DOHH2 (cell line): ENCODE measurements around the gene SOX10.

Experiments
- H3F3A ChIP-seq: fragments of 200-600 bp; sonication (generic), shearing (Covaris generic); 2 replicates; pipeline ENCODE4 v1.6.0; 2016; ENCODE audit warnings: antibody characterized with exemption, mild to moderate bottlenecking; ENCODE audit not compliant: control insufficient read depth, insufficient read depth
- H3K27ac ChIP-seq: fragments of 200-600 bp; sonication (generic); 2 replicates; pipeline ENCODE4 v1.5.1; 2014; ENCODE audit warnings: low read depth, mild to moderate bottlenecking, low read length, moderate library complexity
- H3K27me3 ChIP-seq: fragments of 200-600 bp; sonication (generic); 2 replicates; pipeline ENCODE4 v1.6.1; 2014; ENCODE audit warnings: mild to moderate bottlenecking, low read length, mixed read lengths; ENCODE audit not compliant: control insufficient read depth
- H3K36me3 ChIP-seq: fragments of 200-600 bp; sonication (generic); 2 replicates; pipeline ENCODE4 v1.6.1; 2014; ENCODE audit warnings: mild to moderate bottlenecking, low read length, moderate library complexity, mixed read lengths; ENCODE audit not compliant: control insufficient read depth
- H3K4me1 ChIP-seq: fragments of 200-600 bp; sonication (generic); 2 replicates; pipeline ENCODE4 v1.6.1; 2014; ENCODE audit warnings: mild to moderate bottlenecking, low read length, mixed read lengths; ENCODE audit not compliant: control insufficient read depth
- H3K4me2 ChIP-seq: fragments of 200-600 bp; sonication (generic); 2 replicates; pipeline ENCODE4 v1.6.0; 2014; ENCODE audit warnings: mild to moderate bottlenecking, low read length, moderate library complexity
- H3K4me3 ChIP-seq: fragments of 200-600 bp; sonication (generic); 2 replicates; pipeline ENCODE4 v1.5.1; 2014; ENCODE audit warnings: mild to moderate bottlenecking, low read length, mixed read lengths
- H3K79me2 ChIP-seq: fragments of 200-600 bp; sonication (generic); 2 replicates; pipeline ENCODE4 v1.6.1; 2014; ENCODE audit warnings: mild to moderate bottlenecking, low read length, mixed read lengths; ENCODE audit not compliant: control insufficient read depth
- H3K9me2 ChIP-seq: fragments of 200-600 bp; sonication (generic); replicated peaks from 2 replicates; pipeline ENCODE4 v1.6.1; 2014; ENCODE audit warnings: mild to moderate bottlenecking, low read length, mixed read lengths; ENCODE audit not compliant: control insufficient read depth
- H3K9me3 ChIP-seq: fragments of 200-600 bp; sonication (generic); 2 replicates; pipeline ENCODE4 v1.6.1; 2014; ENCODE audit warnings: antibody characterized with exemption, low read length, mixed read lengths; ENCODE audit not compliant: control insufficient read depth, insufficient read depth
- H4K20me1 ChIP-seq: fragments of 200-600 bp; sonication (generic); 2 replicates; pipeline ENCODE4 v1.6.0; 2014; ENCODE audit warnings: low read depth, mild to moderate bottlenecking, antibody characterized with exemption, low read length, moderate library complexity; ENCODE audit not compliant: control insufficient read depth, insufficient read depth
- EZH2phosphoT487 ChIP-seq: fragments of 200-600 bp; sonication (generic); IDR thresholded peaks from 2 replicates; pipeline ENCODE4 v1.6.1; 2017; ENCODE audit warnings: borderline replicate concordance, mild to moderate bottlenecking, antibody characterized with exemption, low read length, moderate library complexity, mixed read lengths
- TF ChIP-seq, protein P1 (sequence below): fragments of 200-600 bp; sonication (generic); IDR thresholded peaks from one replicate; pipeline ENCODE4 v1.5.1; 2014; ENCODE audit warnings: antibody characterized with exemption, mild to moderate bottlenecking, low read depth, low read length; ENCODE audit not compliant: poor library complexity, severe bottlenecking

The SOX10 gene

DNA sequence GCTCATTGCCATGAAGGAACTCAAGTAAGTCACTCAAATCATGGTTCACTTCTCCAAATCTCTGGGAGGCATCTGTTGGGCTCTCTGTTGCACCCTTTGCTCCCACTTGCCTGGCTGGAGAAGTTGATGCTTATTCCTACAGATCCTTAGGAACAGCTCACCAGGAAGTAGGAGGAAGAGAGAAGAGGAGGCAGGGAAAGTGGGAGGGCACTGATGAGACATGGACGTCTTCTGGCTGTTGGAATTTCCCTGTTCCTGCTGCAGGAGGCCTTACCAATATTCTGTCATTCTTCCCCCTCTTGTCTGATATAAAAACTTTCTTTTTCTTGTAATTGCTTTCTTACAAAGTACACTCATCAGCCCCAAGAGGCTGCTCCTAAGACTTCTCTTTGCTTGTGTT lies 17.2 kb downstream of the SOX10 start:
- Histone ChIP-seq H3K27ac (no peak overlapping the region), H4K20me1 (no peaks in the 10 kb centered on the region), H3K4me1 (no peaks in the 10 kb centered on the region), H3K4me2 (no peak overlapping the region), H3K9me2 (no peaks in the 10 kb centered on the region), H3K4me3 (no peak overlapping the region), H3F3A (0 out of 2 replicates have a peak, but pooled peaks cover 3% of the 10 kb centered on the region), H3K9me3 (no peaks in the 10 kb centered on the region), H3K79me2 (peaks cover 6% of the 10 kb centered on the region), H3K36me3 (peaks cover 53% of the 10 kb centered on the region), H3K27me3 (no peaks in the 10 kb centered on the region)
- no peak for TF ChIP-seq EZH2phosphoT487
- TF ChIP-seq, protein P1, sequence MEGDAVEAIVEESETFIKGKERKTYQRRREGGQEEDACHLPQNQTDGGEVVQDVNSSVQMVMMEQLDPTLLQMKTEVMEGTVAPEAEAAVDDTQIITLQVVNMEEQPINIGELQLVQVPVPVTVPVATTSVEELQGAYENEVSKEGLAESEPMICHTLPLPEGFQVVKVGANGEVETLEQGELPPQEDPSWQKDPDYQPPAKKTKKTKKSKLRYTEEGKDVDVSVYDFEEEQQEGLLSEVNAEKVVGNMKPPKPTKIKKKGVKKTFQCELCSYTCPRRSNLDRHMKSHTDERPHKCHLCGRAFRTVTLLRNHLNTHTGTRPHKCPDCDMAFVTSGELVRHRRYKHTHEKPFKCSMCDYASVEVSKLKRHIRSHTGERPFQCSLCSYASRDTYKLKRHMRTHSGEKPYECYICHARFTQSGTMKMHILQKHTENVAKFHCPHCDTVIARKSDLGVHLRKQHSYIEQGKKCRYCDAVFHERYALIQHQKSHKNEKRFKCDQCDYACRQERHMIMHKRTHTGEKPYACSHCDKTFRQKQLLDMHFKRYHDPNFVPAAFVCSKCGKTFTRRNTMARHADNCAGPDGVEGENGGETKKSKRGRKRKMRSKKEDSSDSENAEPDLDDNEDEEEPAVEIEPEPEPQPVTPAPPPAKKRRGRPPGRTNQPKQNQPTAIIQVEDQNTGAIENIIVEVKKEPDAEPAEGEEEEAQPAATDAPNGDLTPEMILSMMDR = no peak

DNA sequence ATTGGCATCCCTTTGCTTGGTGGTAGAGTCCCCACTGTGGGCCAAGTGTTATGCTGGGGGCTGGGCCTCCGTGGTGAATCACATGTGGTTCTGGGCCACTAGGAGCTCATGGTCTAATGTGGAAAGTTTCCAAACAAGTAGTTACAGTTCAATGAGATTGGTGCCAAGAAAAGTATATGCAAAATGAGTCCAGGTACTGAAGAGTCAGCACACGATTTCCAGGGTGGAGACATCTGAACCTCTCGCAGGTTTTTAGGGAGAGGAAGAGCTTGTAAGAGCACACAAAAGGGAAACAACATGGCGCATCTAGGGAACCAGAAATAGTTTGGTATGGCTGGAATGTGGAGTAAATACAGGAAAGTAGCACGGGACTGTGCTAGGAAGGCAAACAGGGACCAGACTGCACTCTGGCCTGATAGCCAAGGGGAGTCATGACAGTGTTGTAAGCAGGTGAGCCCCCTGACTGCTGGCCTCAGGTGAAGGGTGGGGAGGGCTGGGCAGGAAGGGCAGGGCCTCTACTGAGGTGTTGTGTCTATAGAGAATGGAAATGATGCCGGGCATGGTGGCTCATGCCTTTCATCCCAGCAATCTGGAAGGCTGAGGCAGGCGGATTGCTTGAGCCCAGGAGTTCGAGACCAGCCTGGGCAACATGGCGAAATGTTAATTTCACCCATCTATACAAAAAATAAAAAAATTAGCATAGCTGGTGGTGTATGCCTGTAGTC lies 18.3 kb downstream of the SOX10 start:
- Histone ChIP-seq H3K9me3 (no peaks in the 10 kb centered on the region), H3K27me3 (no peaks in the 10 kb centered on the region), H3K36me3 (peaks cover 63% of the 10 kb centered on the region), H4K20me1 (no peaks in the 10 kb centered on the region), H3K27ac (no peak overlapping the region), H3K79me2 (peaks cover 6% of the 10 kb centered on the region), H3K4me2 (no peak overlapping the region), H3K4me1 (no peaks in the 10 kb centered on the region), H3K9me2 (no peaks in the 10 kb centered on the region), H3K4me3 (no peak overlapping the region), H3F3A (0 out of 2 replicates have a peak, but pooled peaks cover 3% of the 10 kb centered on the region)
- TF ChIP-seq, protein P1 = no peak
- no peak for TF ChIP-seq EZH2phosphoT487

DNA sequence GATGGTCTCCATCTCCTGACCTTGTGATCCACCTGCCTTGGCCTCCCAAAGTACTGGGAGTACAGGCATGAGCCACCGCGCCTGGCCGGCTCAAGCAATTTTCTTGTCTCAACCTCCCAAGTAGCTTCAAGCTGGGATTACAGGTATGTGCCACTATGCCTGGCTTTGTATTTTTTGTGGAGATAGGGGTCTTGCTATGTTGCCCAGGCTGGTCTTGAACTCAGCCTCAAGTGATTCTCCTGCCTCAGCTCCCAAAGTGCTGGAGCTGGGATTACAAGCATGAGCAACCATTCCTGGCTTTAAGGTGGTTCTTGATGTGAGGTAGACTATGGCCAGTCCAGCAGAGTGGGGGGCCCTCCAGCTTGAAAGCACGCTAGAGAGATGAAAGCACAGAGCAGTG lies 23.3 kb downstream of the SOX10 start:
- Histone ChIP-seq H3K4me2 (no peak overlapping the region), H3K27me3 (no peaks in the 10 kb centered on the region), H3K9me3 (no peaks in the 10 kb centered on the region), H3K36me3 (peaks cover 68% of the 10 kb centered on the region), H3K27ac (no peak overlapping the region), H3K79me2 (peaks cover 24% of the 10 kb centered on the region), H3K4me1 (no peaks in the 10 kb centered on the region), H3K4me3 (no peak overlapping the region), H4K20me1 (no peaks in the 10 kb centered on the region), H3F3A (0 out of 2 replicates have a peak, but pooled peaks cover 3% of the 10 kb centered on the region), H3K9me2 (no peaks in the 10 kb centered on the region)
- TF ChIP-seq EZH2phosphoT487 = no peak
- TF ChIP-seq, protein P1 = no peak
